Endometrial microvascular endothelial cells (primary cell): ENCODE measurements around the gene HOXD13. TPM values are rescaled to one million over a fixed set of nuclear protein-coding genes. Genes with fewer than 3 reads are reported as not detected.

Experiments
- in situ Hi-C: cut with HindIII; loops from 2 replicates; pipeline ENCODE4 v1.10.0; 2017; ENCODE audit warnings: low sequenced_read_pairs, low pct_unique_long_range_greater_than_20kb; ENCODE audit errors: inconsistent ontology term
- total RNA-seq: library from RNA; depleted of rRNA; stranded (reverse); fragments of >200 nt; gene quantifications from one replicate; pipeline ENCODE4 v1.2.3, GENCODE V29; 2015; ENCODE audit errors: inconsistent ontology term

HOXD13 gene
- total RNA-seq, 1 donor from 2014 or later: not detected

DNA sequence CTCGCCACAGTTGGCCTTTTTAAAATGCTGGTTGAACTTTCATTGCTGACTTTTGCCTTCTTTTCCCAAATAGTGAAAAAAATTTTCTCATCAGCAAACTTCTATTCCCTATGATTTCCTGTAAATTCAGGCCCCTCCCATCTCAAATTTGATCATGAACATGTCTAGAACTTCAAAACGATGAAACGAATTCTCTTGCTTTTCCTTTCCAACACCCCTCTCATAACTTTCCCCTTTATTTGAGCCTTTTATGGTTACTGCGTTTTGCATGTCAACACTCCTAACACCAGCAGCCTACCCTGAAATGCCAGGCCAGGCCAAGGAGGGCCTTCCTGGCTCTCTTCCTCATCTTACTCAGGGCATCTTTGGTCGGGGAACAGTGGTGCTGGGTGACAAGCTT is 1.7 kb upstream of the HOXD13 start:
- in situ Hi-C loops: no loop called here

DNA sequence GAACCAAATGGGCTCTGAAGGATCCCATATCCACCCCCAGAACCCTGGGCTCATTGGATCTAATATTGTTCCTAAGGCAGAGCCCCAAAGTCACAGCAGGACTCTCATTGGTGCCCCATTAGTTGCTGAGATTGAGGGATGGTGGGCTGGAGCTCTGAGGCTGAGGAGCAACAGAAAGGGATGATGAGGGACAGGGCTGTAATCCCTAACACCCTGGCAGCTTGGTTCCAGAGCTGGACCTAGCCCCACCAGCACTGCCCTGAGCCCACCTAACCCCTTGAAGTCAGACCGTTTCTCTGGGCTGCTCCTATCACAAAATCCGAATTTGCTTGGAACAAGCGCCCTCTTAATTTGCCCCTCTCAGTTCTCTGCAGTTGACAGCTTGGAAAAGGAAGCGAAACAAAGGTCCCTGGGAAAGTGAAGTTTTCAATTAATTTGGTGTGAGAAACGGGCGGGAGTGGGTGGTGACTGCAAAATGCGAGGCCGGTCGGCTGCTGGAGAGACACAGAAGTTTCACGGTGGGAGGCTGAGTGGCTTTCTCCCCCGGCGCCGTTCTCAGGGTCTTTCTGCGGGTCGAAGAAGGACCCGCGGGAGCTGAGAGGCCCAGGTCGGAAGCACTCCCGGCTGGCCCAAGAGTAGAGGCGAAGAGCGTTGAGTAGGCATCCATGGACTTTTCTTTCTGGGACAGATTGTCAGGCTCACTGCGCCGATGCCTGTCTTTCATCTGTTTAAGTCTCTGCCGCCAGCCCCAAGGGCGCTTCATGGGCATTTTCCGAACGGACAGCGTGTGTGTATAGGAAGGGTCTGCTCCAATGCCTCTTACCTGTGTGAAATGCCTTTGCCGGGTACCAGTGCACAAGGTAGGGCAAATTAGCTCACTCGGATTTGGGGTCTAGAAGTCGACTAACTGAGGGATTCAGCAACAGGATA is 927 bp upstream of the HOXD13 start:
- in situ Hi-C loops: no loop called here

- in situ Hi-C loops: no loop called here
Measured at GRCh38 chr2:176093145-176093897, 800 bp downstream of the HOXD13 start.

- in situ Hi-C loops: no loop called here
Measured at GRCh38 chr2:176093898-176094249, 1.4 kb downstream of the HOXD13 start.

- in situ Hi-C loops: no loop called here
Measured at GRCh38 chr2:176094349-176094748, 1.8 kb downstream of the HOXD13 start.

DNA sequence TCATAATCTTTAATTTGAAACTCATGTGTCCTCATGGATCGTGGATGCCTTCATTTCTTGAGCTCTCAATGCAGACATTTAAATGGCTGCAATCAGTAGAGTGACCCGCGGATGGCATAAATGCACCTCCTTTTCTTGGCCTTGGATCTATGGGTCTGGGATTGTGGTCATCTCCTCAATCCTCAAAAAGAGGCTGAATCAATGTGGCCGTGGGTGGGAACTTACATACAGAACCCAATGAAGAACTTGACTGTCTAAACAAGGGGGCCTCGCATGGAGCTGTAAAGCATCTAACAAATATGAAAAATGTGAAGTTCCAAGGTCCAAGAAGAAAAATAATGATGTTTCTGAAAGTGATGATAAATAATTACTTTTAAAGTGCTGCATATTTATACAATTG is 2.9 kb downstream of the HOXD13 start:
- in situ Hi-C loops: no loop called here

- in situ Hi-C loops: no loop called here
Measured at GRCh38 chr2:176096243-176096985, 3.9 kb downstream of the HOXD13 start.

DNA sequence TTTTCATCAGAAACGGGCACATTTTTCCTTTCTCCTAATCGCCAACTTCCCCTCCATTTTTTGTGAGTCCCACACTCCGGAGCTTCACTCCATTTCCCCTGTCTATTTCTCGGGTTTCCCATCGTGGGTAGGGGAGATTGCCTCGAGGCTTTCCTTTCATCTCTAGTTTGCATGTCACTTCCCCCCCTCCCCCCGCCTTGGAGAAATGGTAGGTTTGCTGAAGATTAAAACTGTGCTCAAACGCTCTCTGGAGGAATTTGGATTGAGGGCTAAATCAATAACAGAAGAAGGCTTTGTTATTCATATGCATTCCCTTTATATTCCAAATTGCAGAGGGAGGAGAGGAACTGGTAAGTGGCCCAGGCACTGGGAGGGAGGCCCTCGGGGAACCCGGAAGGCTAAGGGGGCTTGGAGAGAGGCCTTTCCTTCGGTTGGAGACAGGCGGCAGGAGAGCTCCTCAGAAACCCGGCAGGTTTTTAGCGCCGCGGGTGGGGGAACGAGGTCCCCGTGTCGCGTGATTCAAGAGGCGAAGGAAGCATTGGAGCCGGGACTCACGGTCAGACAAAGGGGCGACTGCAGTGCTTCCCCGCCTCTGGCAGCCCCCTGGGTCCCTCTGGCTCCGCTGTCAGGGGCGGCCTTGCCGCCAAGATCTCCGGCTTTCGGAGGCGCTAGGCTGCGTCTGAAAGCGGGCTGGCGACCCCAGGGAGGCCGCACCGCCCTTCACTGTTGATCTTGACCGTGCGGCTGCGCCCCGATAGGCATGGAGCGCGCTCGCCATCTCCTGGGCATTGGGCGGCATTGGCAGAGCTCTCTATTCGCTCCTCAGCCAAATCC is 4.7 kb downstream of the HOXD13 start:
- in situ Hi-C loops: no loop called here

DNA sequence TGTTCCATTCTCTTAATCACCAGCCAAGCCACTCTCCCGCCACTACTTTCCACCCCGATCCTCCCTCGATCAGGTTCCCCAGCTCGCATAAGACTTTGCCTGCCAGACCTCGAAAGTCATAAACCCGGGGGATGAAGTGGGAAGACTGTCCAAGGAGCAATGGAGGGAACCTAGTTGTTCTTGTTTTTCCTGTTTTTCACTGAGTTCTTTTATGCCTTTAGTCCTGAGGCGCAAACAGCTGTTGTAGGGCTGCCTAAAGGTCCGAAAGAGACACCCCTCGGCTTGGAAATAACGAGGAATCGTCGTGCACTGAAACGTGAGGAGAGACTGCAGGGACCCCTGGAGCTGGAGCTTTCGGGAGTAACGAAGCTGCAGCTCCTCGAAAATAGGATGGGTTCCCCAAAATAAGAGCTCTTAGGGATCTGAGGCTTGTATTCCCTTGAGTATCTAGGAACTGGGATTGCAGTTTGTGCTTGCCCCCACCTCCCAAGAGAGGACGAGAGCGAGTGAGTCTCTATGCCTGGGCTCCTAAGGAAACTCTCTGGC is 5.4 kb downstream of the HOXD13 start:
- in situ Hi-C loops: no loop called here

DNA sequence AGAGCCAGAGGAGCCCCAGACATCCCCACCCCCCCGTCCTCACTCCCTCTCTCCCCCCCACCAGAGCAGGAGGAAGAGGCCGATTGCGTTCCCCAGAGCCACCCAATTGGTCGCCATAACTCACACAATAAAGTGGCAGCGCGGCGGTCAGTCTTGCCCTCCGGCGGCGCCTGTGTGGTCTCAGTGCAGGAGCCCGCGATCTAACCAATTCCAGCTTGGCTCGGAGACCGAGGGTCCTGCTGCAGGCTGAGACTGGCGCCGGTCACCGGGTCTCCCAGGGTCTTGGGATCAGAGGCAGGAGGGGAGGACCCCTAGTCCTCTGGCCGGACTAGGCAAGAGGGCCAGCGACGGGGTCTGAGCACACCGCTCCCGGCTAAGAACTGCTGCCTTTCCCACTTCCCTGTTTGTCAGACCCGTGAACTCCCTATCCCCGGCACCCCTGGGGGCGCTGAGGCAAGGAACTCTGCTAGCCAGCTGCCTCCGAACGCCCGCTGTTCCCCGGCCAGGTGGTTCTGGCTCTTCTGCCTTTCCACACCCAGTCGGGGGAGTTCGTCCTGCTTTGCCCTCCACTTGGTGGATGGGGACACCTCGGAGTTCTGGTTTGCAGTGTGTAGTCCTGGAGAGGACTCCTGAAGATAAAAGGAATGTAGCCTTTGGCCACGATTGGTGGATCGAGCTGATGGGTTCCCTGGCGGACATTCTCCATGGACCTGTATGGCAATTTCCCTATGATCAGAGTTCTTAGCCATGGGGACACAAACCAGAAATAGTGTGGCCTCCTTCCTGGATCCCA is 6.0 kb downstream of the HOXD13 start:
- in situ Hi-C loops: no loop called here

DNA sequence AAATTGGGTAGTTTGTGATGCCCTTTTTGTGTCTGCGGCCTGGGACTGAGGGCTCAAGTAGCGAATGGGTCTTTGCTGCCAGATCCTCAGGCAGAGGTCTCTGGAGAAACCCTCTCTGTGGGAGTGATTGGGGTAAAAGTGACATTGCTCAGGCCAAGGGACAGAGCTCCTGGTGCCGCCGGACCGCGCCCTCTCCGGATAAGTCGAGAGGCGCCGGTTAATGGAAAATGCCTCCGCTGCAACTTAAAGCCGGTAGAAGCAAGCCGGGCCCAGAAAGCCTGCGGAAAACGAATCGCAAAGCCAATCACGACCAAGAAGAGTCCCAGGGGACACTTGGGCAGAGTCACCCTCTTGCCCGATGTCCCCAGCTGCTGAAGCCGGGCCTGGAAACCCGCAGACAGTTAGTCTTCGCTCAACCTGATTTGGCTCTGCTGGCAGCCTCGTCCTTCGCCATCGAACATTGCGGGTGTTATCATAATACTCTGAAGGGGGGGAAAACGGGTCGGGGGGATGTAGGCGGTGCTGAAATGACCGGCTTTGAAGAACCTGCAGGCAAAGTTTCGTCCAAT is 6.7 kb downstream of the HOXD13 start:
- in situ Hi-C loops: no loop called here

- in situ Hi-C loops: no loop called here
Measured at GRCh38 chr2:176099728-176100546, 7.4 kb downstream of the HOXD13 start, which contains the start of gene HOXD12. Gene HOXD12, plus strand, starts transcription at chr2:176099795. Its CDS starts 7 bp downstream, at chr2:176099802.

DNA sequence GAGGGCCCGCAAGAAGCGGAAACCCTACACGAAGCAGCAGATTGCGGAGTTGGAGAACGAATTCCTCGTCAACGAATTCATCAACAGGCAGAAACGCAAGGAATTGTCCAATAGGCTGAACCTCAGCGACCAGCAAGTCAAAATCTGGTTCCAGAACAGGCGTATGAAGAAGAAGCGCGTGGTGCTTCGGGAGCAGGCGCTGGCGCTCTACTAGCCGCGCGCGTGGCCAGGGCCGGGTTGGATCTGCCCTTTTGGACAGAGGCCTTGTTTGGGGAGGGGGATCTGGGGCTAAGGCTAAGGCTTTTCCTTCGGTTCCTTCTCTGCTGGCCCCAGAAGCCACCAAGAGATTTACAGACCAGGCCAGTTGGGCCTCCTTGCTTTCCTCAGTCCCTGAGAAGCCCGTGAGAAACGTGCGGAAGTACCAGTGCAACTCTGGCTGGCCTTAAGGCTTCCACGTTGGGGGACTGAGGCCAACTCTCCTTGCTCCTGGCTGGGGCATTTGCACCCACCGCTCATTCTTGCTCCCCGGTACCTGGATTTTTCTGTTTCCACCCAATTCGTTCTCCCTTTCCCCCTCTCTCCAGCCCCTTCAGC is 8.1 kb downstream of the HOXD13 start:
- in situ Hi-C loops: no loop called here

DNA sequence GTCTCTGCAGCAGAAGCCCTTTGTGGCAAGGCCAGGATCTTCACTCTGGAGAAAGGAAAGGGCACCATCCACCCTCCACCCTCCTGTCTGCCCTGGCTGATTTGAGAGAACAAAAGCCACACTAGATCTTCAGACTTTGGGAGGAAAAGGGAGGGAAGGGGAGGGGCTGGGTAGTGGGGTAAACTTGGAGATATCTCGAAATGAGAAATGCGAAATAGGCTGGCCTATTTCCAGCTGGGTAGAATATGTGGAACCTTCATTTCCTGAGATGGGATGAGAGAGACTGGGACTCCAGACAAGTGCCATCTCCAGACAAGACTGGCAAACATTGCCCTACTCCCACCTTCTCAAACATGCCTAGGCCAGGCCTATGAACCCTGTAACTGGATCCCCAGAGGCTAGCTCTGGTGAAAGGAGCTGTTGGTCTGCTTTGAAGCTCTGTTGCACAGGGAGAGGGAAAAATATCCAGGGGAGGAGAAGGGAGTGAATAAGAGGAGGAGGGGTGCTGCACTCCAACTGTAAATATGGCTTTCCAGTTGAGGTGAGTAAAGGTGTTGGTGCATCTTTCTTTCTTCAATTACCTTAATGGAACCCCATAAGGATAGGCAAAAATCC is 8.8 kb downstream of the HOXD13 start:
- in situ Hi-C loops: no loop called here

DNA sequence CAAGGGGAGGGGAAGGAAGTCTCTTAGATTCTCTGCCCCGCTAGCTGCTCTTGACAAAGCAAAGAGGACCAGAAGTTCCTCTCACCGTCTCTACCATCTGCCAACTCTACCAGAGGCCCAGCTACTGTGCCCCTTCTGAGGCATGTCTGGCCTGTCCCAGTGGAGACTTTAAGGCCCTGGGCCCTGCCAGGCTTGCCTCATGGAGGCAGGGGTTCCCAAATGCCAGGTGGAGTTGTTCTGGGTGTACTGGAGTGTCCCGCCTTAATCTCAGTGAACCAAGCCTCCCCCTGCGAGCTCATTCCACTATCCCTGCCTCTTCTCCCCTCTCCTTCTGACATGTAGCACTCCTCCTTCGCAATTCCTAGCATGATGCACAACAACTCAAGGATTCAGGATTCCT is 9.3 kb downstream of the HOXD13 start:
- in situ Hi-C loops: no loop called here
